NK-92 treated with Interleukin-12 subunit alpha and Interleukin-12 subunit beta, amount 100 ng/mL, for 24 hours (cell line): ENCODE measurements around the gene GRIN2A.

Experiments used
- DNase-seq: peaks from one replicate; lab custom pipeline; 2025; lab: John Stamatoyannopoulos, UW

The GRIN2A gene

DNA sequence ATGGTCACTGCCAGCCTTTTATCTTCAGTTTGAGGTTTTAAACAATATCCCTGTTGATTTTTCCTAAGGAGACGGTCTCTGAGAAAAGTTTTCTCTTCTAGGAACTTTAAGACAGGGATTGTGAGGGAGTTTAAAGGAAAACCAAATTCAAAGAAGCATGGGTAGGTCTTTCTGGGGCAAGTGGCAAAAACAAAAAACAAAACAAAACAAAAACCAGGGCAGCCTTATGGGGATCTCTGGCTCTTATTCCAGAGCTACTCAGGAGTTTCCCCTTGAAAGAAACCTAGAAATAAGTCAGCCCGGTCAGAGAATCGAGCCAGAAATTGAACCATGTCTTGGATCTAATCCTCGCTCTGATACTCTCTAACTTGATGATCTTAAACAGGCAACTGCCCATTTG lies 424.5 kb downstream of the GRIN2A start:
- DNase-seq: no peak

DNA sequence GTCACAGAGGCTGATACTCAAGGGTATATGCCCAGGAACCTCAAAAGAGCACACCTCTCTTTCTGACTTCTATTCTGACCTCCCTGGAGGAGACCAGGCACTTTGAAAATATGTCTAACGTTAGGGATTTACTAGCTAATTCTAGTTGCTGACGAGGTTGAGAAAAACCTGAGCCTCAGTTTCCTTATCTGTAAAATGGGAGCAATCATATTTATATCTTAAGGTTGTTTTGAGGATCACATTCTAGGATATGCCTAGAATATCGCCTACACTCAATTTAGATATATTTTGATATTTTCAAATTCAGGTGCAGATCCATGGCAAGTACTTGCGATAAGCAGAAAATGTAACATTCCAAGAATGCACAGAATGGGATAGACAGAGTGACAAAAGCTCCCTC lies 425.8 kb downstream of the GRIN2A start:
- DNase-seq: no peak

DNA sequence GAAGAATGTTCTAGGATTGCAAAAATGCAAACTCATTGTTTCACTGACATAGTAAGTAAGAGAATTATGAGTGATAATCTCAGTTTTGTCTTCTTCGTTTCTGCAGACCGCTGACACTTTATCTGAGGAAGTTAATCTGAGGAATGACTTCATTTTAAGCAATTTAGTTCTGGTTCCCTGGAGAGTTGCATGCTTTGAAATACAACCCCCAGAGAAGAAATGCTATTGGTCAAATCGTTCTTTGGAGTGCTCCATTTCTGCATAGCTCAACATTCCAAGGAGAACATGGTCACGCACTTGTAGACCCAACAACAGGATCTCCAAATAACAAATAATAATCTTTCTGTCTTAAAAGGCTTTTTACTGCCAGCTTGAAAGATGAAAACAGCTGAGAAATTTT lies 427.1 kb downstream of the GRIN2A start:
- DNase-seq: no peak

DNA sequence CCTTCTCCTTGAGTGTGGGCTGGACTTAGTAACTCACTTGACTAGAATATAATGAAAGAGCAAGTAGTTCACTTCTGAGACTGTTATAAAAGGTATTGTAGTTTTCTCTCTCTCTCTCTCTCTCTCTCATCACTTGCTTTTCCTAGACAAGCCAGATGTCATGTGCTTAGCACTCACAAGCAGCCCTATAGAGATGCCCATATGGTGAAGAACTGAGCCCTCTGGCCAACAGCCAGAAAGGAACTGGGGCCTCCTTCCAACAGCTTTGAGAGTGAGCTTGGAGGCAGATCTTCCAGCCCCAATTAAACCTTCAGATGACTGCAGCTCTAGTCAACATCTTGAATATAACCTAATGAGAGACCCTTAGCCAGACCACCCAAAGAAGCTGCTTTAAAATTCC lies 440.5 kb downstream of the GRIN2A start:
- DNase-seq: no peak

DNA sequence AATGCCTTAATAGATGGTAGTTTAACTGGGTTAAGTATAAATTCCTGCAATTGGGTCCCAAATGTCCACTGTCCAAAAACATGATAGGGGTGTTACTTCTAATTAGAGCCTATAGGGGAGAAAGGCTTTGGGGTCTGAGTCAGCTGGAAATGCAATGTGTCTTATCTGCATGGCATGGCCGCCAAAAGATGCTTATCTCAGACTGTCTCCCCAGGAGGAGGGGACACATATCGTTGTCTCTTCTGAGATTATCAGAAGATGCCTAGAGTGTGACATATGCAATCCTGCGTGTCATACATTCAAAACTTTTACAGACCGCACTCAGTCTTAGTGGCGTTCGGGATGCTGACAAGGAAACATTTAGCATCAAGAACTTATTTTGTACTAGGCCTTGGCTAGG lies 442.9 kb downstream of the GRIN2A start:
- DNase-seq: no peak

DNA sequence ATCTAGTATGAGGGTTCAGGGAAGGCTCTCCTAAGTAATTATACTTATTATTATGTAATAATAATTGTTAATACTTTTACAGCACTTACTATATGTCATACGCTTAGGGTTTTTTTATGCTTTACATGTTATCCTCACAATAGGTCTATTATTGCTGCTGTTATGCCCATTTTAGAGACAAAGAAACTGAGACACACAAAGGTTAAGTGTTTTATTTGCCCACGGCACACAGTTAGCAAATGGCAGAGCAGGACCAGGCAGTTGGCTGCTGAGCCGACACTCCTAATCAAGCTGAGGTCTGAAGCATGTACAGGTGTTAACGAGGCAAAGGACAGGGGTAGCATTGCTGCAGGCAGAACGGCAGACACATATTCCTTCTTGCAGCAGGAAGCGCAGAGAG lies 443.5 kb downstream of the GRIN2A start:
- DNase-seq: no peak

DNA sequence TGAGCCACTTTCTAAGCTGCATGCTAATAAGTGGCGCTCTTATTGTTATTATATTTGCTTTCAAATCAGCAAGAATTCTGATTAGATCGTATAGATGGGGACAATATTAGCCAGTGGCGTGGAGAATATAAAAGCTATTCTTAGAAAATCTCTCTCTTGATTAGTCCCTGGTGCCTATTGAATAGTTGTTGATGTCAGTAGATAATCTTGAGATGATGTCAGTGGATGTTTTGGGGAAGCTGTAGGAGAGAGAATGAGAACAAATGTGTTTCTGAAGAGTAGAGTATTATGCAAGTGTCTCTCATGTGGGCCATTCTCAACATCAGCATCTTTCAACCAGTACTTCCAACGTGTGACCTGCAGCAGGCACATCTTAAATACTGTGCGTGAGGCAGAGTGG lies 445.7 kb downstream of the GRIN2A start:
- DNase-seq: no peak

DNA sequence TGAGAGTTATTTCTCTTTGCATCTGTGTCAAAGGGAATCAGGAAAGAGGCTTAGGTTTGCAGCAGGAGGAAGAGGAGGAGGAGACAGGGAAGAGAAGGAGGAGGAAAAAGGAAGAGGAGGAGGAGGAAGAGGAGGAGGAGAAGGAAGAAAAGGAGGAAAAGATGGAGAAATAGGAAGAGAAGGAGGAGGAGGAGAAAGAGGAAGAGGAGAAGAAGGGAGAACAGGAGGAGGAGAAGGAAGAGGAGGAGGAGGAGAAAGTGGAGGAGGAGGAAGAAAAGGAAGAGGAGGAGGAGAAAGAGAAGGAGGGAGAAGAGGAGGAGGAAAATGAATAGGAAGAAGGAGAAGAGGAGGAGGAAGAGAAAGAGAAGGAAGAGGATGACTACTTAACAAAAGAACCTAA lies 459.1 kb downstream of the GRIN2A start:
- DNase-seq: no peak

DNA sequence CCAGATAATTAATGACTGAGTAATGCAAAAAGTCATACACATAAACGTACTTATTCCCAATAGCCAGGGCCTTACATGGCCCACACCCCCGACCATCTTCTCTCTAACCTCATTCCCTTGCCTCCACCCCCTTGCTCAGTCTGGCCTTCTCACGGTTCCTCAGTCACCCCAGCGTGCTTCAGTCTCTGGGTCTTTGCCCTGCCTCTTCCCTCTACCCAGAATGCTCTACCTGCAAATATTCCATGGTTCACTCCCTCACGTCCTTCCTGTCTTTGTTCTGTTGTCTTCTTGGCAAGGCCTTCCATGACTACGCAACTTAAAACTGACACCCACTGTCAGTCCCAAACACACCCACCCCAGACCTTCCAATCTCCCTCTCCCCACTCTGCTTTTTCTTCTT lies 468.3 kb downstream of the GRIN2A start:
- no peak for DNase-seq

DNA sequence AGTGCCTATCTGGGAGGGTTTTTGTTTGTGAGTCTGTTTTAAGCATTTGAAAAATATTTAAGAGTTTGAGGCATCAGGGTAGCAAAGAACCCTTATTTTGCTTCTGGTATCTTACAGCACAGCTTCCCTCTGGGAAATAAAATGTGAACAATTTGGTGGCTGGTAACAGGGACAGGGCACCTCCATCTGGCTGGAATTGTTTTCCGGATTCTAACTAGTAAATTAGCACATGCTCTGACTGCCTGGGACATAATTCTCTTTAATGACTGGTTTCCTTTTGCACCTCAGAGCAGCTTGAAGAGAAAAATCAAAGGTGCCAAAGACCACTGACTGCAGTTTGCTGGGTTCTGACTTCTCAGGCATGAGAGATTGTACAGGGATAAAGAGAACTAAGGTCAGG lies 469.1 kb downstream of the GRIN2A start:
- no peak for DNase-seq

DNA sequence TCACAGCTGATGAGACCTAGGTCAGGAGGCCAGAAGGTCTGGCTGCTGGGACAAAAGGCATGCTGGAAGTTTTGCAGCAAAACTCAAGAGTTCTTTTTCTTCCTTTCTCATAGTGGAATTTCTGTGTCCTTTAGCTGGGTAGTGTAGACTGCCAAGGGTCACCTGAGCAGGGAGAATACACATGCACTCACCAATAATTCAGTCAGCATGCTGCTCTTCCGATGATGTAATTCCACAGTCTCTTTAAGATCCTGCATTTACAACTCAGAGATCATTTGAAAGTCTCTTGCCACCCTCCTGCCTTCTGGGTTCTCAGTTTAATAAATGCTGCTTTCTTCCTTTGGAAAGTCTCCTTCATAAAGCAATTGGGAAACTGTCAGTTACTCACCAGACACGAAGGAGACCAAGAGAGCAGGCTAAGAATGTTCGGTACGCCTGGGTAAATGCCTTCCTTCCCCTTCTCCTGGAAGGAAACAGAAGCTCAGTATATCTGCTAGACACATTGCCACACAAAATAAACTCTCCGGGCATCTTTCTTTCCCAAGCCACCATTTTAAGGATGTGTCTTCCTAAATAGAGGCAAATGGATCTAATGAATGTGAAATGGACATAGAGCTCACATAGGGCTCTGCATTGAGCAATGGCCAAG lies 473.1 kb downstream of the GRIN2A start:
- no peak for DNase-seq

DNA sequence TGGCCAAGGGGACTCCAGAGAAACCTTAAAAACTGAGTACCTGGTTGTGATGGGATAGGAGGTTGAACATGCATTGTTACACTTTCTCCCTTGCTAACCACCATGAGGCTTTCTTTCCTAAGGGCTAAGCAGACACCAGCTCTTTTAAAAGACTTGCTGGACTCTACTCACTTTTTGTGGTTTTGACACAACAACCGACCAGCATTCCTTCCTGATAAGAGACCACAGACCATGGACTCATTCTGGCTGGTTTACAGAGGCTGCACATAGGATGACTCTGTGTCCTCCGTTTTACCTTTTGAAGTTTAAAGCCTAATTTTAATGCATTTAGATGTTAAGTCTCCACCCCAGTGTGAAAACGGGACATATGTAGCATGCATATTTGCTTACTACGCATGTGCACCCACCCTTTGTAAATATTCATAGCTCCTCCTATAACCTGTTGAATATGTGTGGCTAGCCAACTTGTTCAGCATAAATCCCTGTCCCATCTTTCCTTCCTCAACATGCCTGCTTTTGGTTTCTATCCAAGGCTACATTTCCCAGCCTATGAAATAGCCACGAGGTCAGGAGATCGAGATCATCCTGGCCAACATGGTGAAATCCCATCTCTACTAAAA lies 475.9 kb downstream of the GRIN2A start:
- DNase-seq: no peak

DNA sequence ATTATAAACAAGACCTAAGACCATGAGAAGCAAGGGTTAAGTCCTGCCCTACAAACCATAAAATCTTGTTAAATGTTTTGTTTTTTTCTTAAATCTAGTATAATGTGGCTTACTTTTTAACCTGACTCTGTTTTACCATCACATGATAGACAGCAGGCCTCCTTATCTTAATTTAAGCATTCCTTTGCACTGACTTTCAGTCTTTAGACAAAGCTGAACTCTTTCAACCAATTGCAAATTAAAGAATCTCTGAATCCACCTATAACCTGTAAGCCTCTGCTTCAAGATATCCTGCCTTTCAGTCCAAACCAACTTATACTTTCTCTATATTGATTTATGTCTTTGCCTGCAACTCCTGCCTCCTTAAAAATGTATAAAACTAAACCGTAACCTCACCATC lies 478.5 kb downstream of the GRIN2A start:
- no peak for DNase-seq
